HG03159 (cell line): ENCODE measurements around the gene KRTAP19-6.
"Not testable (repeated sequence)": the region's sequence is repeated elsewhere in the genome, so short reads cannot be mapped to it uniquely, and the experiment has no call there.

Experiments
- ATAC-seq: cut with Tn5 transposase; IDR thresholded peaks from one replicate; pipeline ENCODE4 v1.9.1; 2021; ENCODE audit warnings: mild to moderate bottlenecking, moderate library complexity; ENCODE audit not compliant: unreplicated experiment

KRTAP19-6 gene

GRCh38 chr21:30541764-30542163, at the start of gene KRTAP19-6:
Gene KRTAP19-6 (minus strand): TSS chr21:30541864. CDS start chr21:30541833, 31 bp downstream.
- ATAC-seq, result no peak

- no peak for ATAC-seq
Observed at GRCh38 chr21:30590297-30590696, 48.6 kb upstream of the KRTAP19-6 start, which contains the start of gene KRTAP22-2. Gene KRTAP22-2 (minus strand): TSS chr21:30590397.

GRCh38 chr21:30582870-30583269, 41.2 kb upstream of the KRTAP19-6 start:
- no peak for ATAC-seq

GRCh38 chr21:30580132-30580531, 38.5 kb upstream of the KRTAP19-6 start:
- ATAC-seq, result no peak

- no peak for ATAC-seq
Observed at GRCh38 chr21:30579346-30579745, 37.7 kb upstream of the KRTAP19-6 start.

GRCh38 chr21:30577766-30578165, 36.1 kb upstream of the KRTAP19-6 start:
- ATAC-seq, result no peak

GRCh38 chr21:30567617-30568016, 26.0 kb upstream of the KRTAP19-6 start:
- ATAC-seq, result no peak

GRCh38 chr21:30563630-30564029, 22.0 kb upstream of the KRTAP19-6 start:
- ATAC-seq, result no peak

- ATAC-seq, result no peak
Observed at GRCh38 chr21:30563072-30563471, 21.4 kb upstream of the KRTAP19-6 start.

- ATAC-seq, result no peak
Observed at GRCh38 chr21:30561957-30562356, 20.3 kb upstream of the KRTAP19-6 start.

GRCh38 chr21:30561264-30561895, 19.7 kb upstream of the KRTAP19-6 start, which contains the start of gene KRTAP19-7:
Gene KRTAP19-7 (minus strand): TSS chr21:30561314. CDS start chr21:30561289, 25 bp downstream.
- ATAC-seq, result no peak

GRCh38 chr21:30555095-30555494, 13.4 kb upstream of the KRTAP19-6 start:
- ATAC-seq, result no peak

- ATAC-seq, result no peak
Observed at GRCh38 chr21:30552782-30553181, 11.1 kb upstream of the KRTAP19-6 start.

GRCh38 chr21:30518876-30519275, 22.8 kb downstream of the KRTAP19-6 start:
- ATAC-seq, result no peak

- no peak for ATAC-seq
Observed at GRCh38 chr21:30515681-30516080, 26.0 kb downstream of the KRTAP19-6 start.

GRCh38 chr21:30505621-30506205, 36.0 kb downstream of the KRTAP19-6 start:
- ATAC-seq, result not testable (repeated sequence)

GRCh38 chr21:30502041-30502440, 39.6 kb downstream of the KRTAP19-6 start, which contains the start of gene KRTAP19-5:
Gene KRTAP19-5 (minus strand): TSS chr21:30502141. CDS start chr21:30502090, 51 bp downstream.
- no peak for ATAC-seq

- no peak for ATAC-seq
Observed at GRCh38 chr21:30497065-30497464, 44.6 kb downstream of the KRTAP19-6 start, which contains the start of gene KRTAP19-4. Gene KRTAP19-4 (minus strand): TSS chr21:30497165. CDS start chr21:30497110, 55 bp downstream.

GRCh38 chr21:30491963-30492428, 49.7 kb downstream of the KRTAP19-6 start, which contains the start of gene KRTAP19-3:
Gene KRTAP19-3 (minus strand): TSS chr21:30492013. CDS start chr21:30491957, 56 bp downstream.
- ATAC-seq, result no peak
